ENCODE measurements around the gene VOPP1. TPM values are rescaled to one million over a fixed set of nuclear protein-coding genes. Genes with fewer than 3 reads are reported as not detected.

VOPP1 gene
- total and polyA plus RNA-seq, 9 of the 15 experiments (the other 6 are each of a cell fraction or from before 2014, with no cell fraction given), result 8.2 to 45.8 (median 31.2) TPM

DNA sequence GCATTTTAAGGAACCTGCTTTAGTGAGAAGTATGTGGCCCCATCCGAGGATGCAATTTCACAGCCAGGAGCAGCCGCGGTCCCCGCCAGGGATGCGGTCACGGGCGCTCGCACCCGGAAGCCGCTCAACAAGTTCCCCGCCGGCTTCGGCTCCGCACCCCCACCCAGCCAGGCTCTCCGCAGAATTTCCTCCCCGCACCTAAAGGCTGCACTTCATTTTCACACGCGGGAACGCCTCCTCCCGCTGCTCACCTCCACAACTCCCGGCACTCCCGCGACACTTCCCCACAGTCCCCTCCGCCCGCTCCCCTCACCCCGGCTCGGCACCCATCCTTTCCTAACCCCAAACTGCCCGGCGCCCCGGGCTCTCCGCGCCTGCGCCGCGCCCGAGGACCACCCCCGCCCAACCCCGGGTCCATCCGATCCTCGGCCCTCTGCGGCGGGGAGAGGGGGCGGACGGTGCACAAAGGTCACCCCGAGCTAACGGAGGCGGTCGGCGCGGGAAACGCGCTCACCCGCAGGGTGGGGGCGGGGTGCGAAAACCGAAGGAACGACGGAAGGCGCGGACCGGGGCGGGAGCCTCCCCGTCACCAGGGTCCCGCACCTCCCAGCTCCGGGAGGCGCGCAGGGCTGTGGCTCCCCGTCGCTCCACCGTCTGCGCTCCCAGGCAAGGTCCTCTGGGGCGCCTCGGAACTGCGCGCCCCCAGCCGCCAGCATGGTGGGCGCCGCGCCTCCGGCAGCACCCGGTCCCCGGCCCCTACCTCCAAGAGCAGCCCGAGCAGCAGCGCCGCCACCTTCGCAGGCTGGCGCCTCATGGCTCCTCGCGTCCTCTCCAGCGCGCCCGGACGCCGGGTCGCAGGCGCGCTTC lies 558 bp downstream of the VOPP1 start:
- Histone ChIP-seq H3K36me3 (ENCODE audit: control insufficient read depth, insufficient read depth, low read length) (no peaks in the 10 kb centered on the region), H3K4me2 (ENCODE audit: insufficient read depth, low read length) (peak overlapping the region; percentile 75), H3K4me3 (peak overlapping the region; percentile 83), H3K9me3 (replicated peaks; ENCODE audit: control insufficient read depth, insufficient read depth, low read depth, low read length) (no peaks in the 10 kb centered on the region), H3K79me2 (ENCODE audit: control insufficient read depth, insufficient read depth, low read length) (peaks cover 49% of the 10 kb centered on the region), H4K20me1 (replicated peaks; ENCODE audit: control insufficient read depth, insufficient read depth, low read length) (peaks cover 6% of the 10 kb centered on the region; the same call in 1 of the 2 replicates), H3K27ac (ENCODE audit: extremely low read depth, low read depth, low read length) (peak overlapping the region; percentile 82), H3K9ac (ENCODE audit: insufficient read depth in 1 of 2, low read depth in 2 of 2, low read length in 2 of 2) (peak overlapping the region; percentile 66 to 95), H3K4me1 (replicated peaks in 1 of 2; ENCODE audit: control insufficient read depth in 2 of 2, insufficient read depth in 2 of 2, low read length in 2 of 2) (peaks cover 18 to 35% of the 10 kb centered on the region in 2 experiments), H3K27me3 (ENCODE audit: control insufficient read depth in 2 of 2, insufficient read depth in 2 of 2, low read length in 2 of 2) (no peaks in the 10 kb centered on the region), H3K9me1 (ENCODE audit: control insufficient read depth, insufficient read depth, low read length) (no peaks in the 10 kb centered on the region), H2AFZ (ENCODE audit: low read depth, low read length) (peak overlapping the region; percentile 90)
- intact Hi-C loops (cut with micrococcal nuclease) (loop anchor here (5.0 to 10.0 kb wide), 2 partner anchors 204 to 393 kb away; partner anchors contain the start of genes LANCL2 and NIPSNAP2), in situ Hi-C loops (cut with MboI) (no loop called here)
- DNase-seq (ENCODE audit: extremely low read depth in 1 of 4, low spot score in 3 of 4) (peak; percentile 72 to 81 (median 78)), FAIRE-seq (no peak), ATAC-seq (peak; percentile 78)
- CTCF ChIA-PET (ENCODE audit: low intra/inter-chr PET ratio), result no interaction called here
- WGBS (ENCODE audit: insufficient coverage, low coverage, missing lambda C conversion rate), result under 1% methylated on average over 64 of the region's 97 CpGs
- POLR2A ChIA-PET, result interaction anchor here (1.2 kb wide), 1 partner anchor 8 kb away, joined by 4 read pairs; no protein-coding TSS in a partner anchor
- no TSS peak for BruUV-seq (replicated peaks)
- TF ChIP-seq PHF8 (IDR thresholded peaks at IDR 0.05; ENCODE audit: borderline replicate concordance, low read length), result peak; percentile 59; the same call in 1 of the 2 replicates
- peak; percentile 94 for TF ChIP-seq EGR1 (conservative IDR thresholded peaks at IDR 0.05)
- peak in 1 of 2 experiments; percentile 38; a peak in 1 of 4 replicates for TF ChIP-seq SIN3A (IDR thresholded peaks at IDR 0.05; ENCODE audit: borderline replicate concordance in 2 of 2, control insufficient read depth in 1 of 2, low read depth in 2 of 2, low read length in 2 of 2)
- TF ChIP-seq PHB2 (IDR thresholded peaks at IDR 0.05; ENCODE audit: low read depth), result no peak
- no peak for TF ChIP-seq ZNF785 (CRISPR knock-in tag; IDR thresholded peaks at IDR 0.05)
- TF ChIP-seq NONO (IDR thresholded peaks at IDR 0.05; ENCODE audit: low read depth in 2 of 2, low read length in 1 of 2), result peak; percentile 42 to 55; a peak in 2 of 4 replicates
- TF ChIP-seq ZFP30 (CRISPR knock-in tag; IDR thresholded peaks at IDR 0.05; ENCODE audit: borderline replicate concordance), result no peak
- no peak for TF ChIP-seq SREBF1 (IDR thresholded peaks at IDR 0.05; ENCODE audit: borderline replicate concordance, low read depth, low read length)
- no peak for TF ChIP-seq ZNF184 (CRISPR knock-in tag; IDR thresholded peaks at IDR 0.05)
- peak; percentile 39; the same call in 1 of the 2 replicates for TF ChIP-seq NCOA1 (IDR thresholded peaks at IDR 0.05; ENCODE audit: low read depth)
- peak in 1 of 2 experiments; percentile 67; a peak in 1 of 4 replicates for TF ChIP-seq MLLT1 (IDR thresholded peaks at IDR 0.05)
- TF ChIP-seq ID3 (CRISPR knock-in tag; IDR thresholded peaks at IDR 0.05), result no peak
- peak; percentile 78 for TF ChIP-seq ID3 (tag; IDR thresholded peaks at IDR 0.05)
- peak; percentile 88; the same call in 1 of the 2 replicates for TF ChIP-seq SMAD4 (CRISPR knock-in tag; conservative IDR thresholded peaks at IDR 0.05)
- TF ChIP-seq NR1H2 (CRISPR knock-in tag; IDR thresholded peaks at IDR 0.05), result no peak
- TF ChIP-seq TRIM28 (IDR thresholded peaks at IDR 0.05), result no peak
- 0 out of 2 replicates have a peak, but pooled peaks have one; percentile 19 for TF ChIP-seq LARP7 (IDR thresholded peaks at IDR 0.05)
- TF ChIP-seq HNRNPLL (IDR thresholded peaks at IDR 0.05; ENCODE audit: low read depth, low read length, poor library complexity, severe bottlenecking), result peak; percentile 43
